Psoas muscle (tissue), 8 donors: ENCODE data around the gene FAM83F. TPM values are rescaled to one million over a fixed set of nuclear protein-coding genes. Genes with fewer than 3 reads are reported as not detected.
A peak's percentile ranks its signal among the peaks of the same experiment; 100 is the strongest.

Experiments
- ATAC-seq, 4 donors: fragments of 200-7000 bp; cut with Tn5 transposase; one replicate each; pipeline ENCODE4 v1.9.1; 2020; ENCODE audit warnings: moderate library complexity in 3 of 4, mild to moderate bottlenecking in 2 of 4
- DNase-seq, 2 donors: peaks; one replicate each; pipeline ENCODE4 v3.0.0-alpha.2; 2020
- H3K27ac ChIP-seq: fragments of 200-600 bp; one replicate; pipeline ENCODE4 v1.8.0; 2022
- H3K27me3 ChIP-seq, 3 donors: fragments of 200-600 bp in 1 of 3; one replicate each; pipeline versions ENCODE4 v1.6.1 to v1.8.0; 2013 to 2022; ENCODE audit warnings: low read length in 2 of 3, mild to moderate bottlenecking in 2 of 3, moderate library complexity in 1 of 3; ENCODE audit not compliant: insufficient read depth in 3 of 3
- H3K36me3 ChIP-seq, 2 donors: fragments of 200-600 bp in 1 of 2; one replicate each; pipeline versions ENCODE4 v1.6.1 to v1.8.0; 2013 to 2022; ENCODE audit warnings: low read depth in 1 of 2, mild to moderate bottlenecking in 1 of 2, moderate library complexity in 1 of 2; ENCODE audit not compliant: insufficient read depth in 1 of 2
- H3K4me1 ChIP-seq: fragments of 200-600 bp; one replicate; pipeline ENCODE4 v1.8.0; 2022
- H3K4me3 ChIP-seq: fragments of 200-600 bp; one replicate; pipeline ENCODE4 v1.8.0; 2022; ENCODE audit warnings: mild to moderate bottlenecking
- H3K9me3 ChIP-seq: fragments of 200-600 bp; one replicate; pipeline ENCODE4 v1.8.0; 2022
- CTCF ChIP-seq: fragments of 200-600 bp; IDR thresholded peaks from one replicate; pipeline ENCODE4 v1.8.0; 2022; ENCODE audit warnings: antibody characterized with exemption
- WGBS, 3 donors: extraction: QIAGEN DNeasy Blood & Tissue Kit; methylation state at CpG; one replicate each; pipeline versions ENCODE4 v1.1.6 to v1.1.7; 2013; 5-methylcytosine and 5-hydroxymethylcytosine counted together
- intact Hi-C, 2 donors: fragments of 100-400 bp; cut with DNase I; formaldehyde crosslinking; loops; one replicate each; pipeline versions ENCODE4 v1.11.0 to v1.14.2; 2022
- polyA plus RNA-seq, 3 donors: library from polyadenylated mRNA; stranded (reverse); fragments of 200-250 nt; gene quantifications; one replicate each; pipeline ENCODE4 v1.2.3, GENCODE V29; 2013
- total RNA-seq, 4 donors: library from RNA; stranded (reverse); fragmentation: NEBNext Ultra II Directional in 2 of 4; extraction: Animal tissue kit (Norgen Biotek cat#: 25700) in 2 of 4; gene quantifications; one replicate each; pipeline versions ENCODE4 v1.2.1 to v1.2.4, GENCODE V29; 2021 to 2023
- donor health status: healthy with polysubstance abuse.
- donor health status: DM: no; HTN: no; CAD: no; lungs with moderate emphysema.
- donor health status: Bipolar disorder and iron deficiency.
- donor health status: healthy.
- donor health status: DM: yes; HTN: yes; CAD: no.
- donor health status: DM: no; HTN: no; CAD: no.
- donor health status: DM: no; HTN: no; CAD: no.
- donor health status: DM: yes; HTN: yes; CAD: no.

Gene FAM83F
- total and polyA plus RNA-seq, 7 donors = under 0.01 to 0.10 (median 0.03) TPM; not detected in 1

DNA sequence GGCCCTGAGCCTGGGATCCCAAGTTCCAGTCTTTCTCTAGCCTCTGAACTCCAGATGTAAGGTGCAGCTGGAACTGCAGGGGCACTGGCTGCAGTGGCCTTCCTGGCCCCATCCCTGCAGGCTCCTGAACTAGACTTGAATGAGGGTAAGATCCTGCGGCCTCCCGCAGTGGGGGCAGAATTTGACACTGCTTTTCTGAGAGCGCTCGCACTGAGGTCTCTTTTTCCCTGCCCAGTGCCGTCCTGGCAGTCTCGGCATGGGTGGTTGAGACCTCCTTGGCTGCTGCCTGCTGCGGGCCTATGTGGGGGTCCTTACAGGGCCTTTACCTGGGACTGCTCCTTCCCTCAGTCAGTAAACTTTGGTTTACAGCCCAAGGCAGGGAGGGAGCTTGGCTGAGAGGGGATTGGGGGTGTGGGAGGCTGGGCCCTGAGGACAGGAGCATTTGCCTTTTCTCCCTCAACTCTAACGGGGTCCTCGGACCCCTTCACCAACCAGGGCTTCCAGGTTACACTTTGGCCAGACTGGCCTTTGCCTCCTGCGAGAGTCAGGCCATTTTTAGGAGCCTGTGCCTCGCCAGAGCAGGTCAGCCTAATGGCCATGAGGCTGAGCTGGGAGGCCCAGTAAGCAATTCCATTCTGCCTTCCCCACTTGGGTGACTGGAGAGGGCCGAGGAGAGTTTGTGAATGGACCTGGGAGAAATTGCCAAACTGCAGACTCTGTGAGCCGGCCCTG, 35.4 kb downstream of the FAM83F start:
- Histone ChIP-seq H3K27ac (no peak overlapping the region), H3K4me1 (no peaks in the 10 kb centered on the region), H3K27me3 (no peaks in the 10 kb centered on the region), H3K4me3 (no peak overlapping the region), H3K36me3 (no peaks in the 10 kb centered on the region), H3K9me3 (no peaks in the 10 kb centered on the region)
- intact Hi-C loops = no loop called here
- ATAC-seq = no peak
- DNase-seq = peak in 1 of 2 donors; percentile 14
- TF ChIP-seq CTCF = no peak
- WGBS, 3 donors = 94 to 97% (median 96%) methylated on average over 13 of the region's 13 CpGs

- Histone ChIP-seq H3K9me3 (no peaks in the 10 kb centered on the region), H3K4me3 (no peak overlapping the region), H3K36me3 (no peaks in the 10 kb centered on the region), H3K27me3 (no peaks in the 10 kb centered on the region), H3K27ac (no peak overlapping the region), H3K4me1 (no peaks in the 10 kb centered on the region)
- DNase-seq (no peak), ATAC-seq (no peak)
- 83 to 93% (median 92%) methylated on average over 4 of the region's 4 CpGs for WGBS, 3 donors
- no peak for TF ChIP-seq CTCF
- intact Hi-C loops = no loop called here
Observed at GRCh38 chr22:40030758-40031095, 36.0 kb downstream of the FAM83F start.

DNA sequence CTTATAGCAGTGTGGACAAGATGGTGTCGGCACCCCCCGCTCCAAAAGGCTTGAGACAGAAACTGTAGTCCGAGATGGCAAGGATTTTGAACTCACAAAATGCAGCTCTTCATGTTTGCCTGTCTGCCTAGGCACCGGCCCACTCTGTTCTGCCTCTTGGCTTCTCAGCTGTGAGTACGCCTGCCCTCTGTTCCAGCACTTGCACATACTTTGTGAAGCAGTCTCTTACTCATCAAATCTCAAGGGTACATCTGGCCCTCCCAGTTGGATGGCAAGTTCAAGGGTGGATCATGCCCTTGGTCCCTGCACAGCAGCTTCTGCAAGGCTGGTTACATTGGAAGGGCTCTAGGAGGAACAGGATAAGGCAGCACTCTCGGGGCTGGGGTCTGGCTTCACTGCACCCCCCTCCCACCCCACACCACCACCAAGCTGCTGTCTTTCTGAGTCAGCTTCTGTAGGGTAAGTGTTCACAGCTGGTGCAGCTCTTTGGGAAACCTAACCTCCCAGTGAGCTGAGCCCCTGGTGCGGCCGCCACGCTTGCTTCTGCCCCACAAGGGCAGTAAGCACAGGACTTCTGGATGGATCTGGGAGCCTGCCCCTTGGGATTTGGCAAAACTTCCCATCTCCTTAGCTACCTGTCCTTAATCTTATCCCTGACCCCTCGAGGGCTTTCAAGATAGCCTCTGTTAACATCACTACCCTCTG, 37.2 kb downstream of the FAM83F start:
- intact Hi-C loops = no loop called here
- peak; percentile 53 to 70 for DNase-seq
- no peak overlapping the region for H3K27ac ChIP-seq
- no peaks in the 10 kb centered on the region for H3K36me3 ChIP-seq
- TF ChIP-seq CTCF = no peak
- H3K27me3 ChIP-seq = no peaks in the 10 kb centered on the region
- H3K4me1 ChIP-seq = no peaks in the 10 kb centered on the region
- no peak overlapping the region for H3K4me3 ChIP-seq
- H3K9me3 ChIP-seq = no peaks in the 10 kb centered on the region
- WGBS, 3 donors = 77 to 81% (median 79%) methylated on average over 10 of the region's 10 CpGs
- ATAC-seq = peak in 2 of 4 donors; percentile 36 to 37

- Histone ChIP-seq H3K9me3 (no peaks in the 10 kb centered on the region), H3K4me3 (no peak overlapping the region), H3K27me3 (no peaks in the 10 kb centered on the region), H3K27ac (no peak overlapping the region), H3K4me1 (no peaks in the 10 kb centered on the region), H3K36me3 (no peaks in the 10 kb centered on the region)
- no peak for DNase-seq
- TF ChIP-seq CTCF = no peak
- no peak for ATAC-seq
- 64 to 72% (median 68%) methylated on average over 12 of the region's 12 CpGs for WGBS, 3 donors
- intact Hi-C loops = no loop called here
Observed at GRCh38 chr22:40033586-40034380, 39.0 kb downstream of the FAM83F start.
